Ovary (tissue), 3 donors: ENCODE results near the gene CPA4.

Source experiments
- CTCF ChIP-seq, 3 donors: fragments of 450-650 bp in 2 of 3; fragments of 200-600 bp in 1 of 3; IDR thresholded peaks; one replicate each; pipeline versions ENCODE4 v1.5.1 to v1.8.0; 2016 to 2022; ENCODE audit warnings: antibody characterized with exemption in 3 of 3, mild to moderate bottlenecking in 1 of 3
- EP300 ChIP-seq: sonication (generic); formaldehyde crosslinking; IDR thresholded peaks from one replicate; pipeline ENCODE4 v1.6.1; 2017; ENCODE audit warnings: antibody characterized with exemption
- POLR2A ChIP-seq: fragments of 450-650 bp; IDR thresholded peaks from one replicate; pipeline ENCODE4 v1.6.1; 2017; ENCODE audit warnings: antibody characterized with exemption, mild to moderate bottlenecking, moderate library complexity
- donor health status: DM: no; HTN: no; CAD: no.

- TF ChIP-seq CTCF (IDR thresholded peaks at IDR 0.05) (no peak), POLR2A (no peak), EP300 (no peak)
These were observed 3.5 kb upstream of the CPA4 start for GRCh38 chr7:130289478-130289877.
